Trophoblast cell (in vitro differentiated cells and primary cell): Measurements from ENCODE around the gene CPEB3.
"Not testable (repeated sequence)": the region's sequence is repeated elsewhere in the genome, so short reads cannot be mapped to it uniquely, and the experiment has no call there.

Experiments
- DNase-seq, 2 donors: peaks; one replicate each; pipeline ENCODE4 v3.0.0-alpha.2; 2016
- H2AFZ ChIP-seq: 2 replicates; pipeline ENCODE4 v1.6.1; 2013; ENCODE audit warnings: low read length, moderate library complexity, mild to moderate bottlenecking; ENCODE audit not compliant: insufficient read depth, poor library complexity
- H2AK5ac ChIP-seq: 2 replicates; pipeline ENCODE4 v1.6.1; 2013; ENCODE audit warnings: mild to moderate bottlenecking, low read length
- H2BK120ac ChIP-seq: 2 replicates; pipeline ENCODE4 v1.6.1; 2013; ENCODE audit warnings: low read length, mild to moderate bottlenecking, moderate library complexity; ENCODE audit not compliant: insufficient read depth, poor library complexity
- H2BK12ac ChIP-seq: 2 replicates; pipeline ENCODE4 v1.6.1; 2013; ENCODE audit warnings: mild to moderate bottlenecking, low read length, moderate library complexity
- H2BK5ac ChIP-seq: 2 replicates; pipeline ENCODE4 v1.6.1; 2013; ENCODE audit warnings: low read length, low read depth, moderate library complexity, mild to moderate bottlenecking; ENCODE audit not compliant: poor library complexity
- H3K14ac ChIP-seq: 2 replicates; pipeline ENCODE4 v1.6.1; 2013; ENCODE audit warnings: mild to moderate bottlenecking, low read length
- H3K18ac ChIP-seq: 2 replicates; pipeline ENCODE4 v1.6.1; 2013; ENCODE audit warnings: mild to moderate bottlenecking, low read length
- H3K23ac ChIP-seq: 2 replicates; pipeline ENCODE4 v1.6.1; 2013; ENCODE audit warnings: low read length
- H3K27ac ChIP-seq: 2 replicates; pipeline ENCODE4 v1.5.1; 2013; ENCODE audit warnings: low read depth, mild to moderate bottlenecking, inconsistent platforms, low read length, moderate library complexity
- H3K27me3 ChIP-seq: 2 replicates; pipeline ENCODE4 v1.6.1; 2013; ENCODE audit warnings: inconsistent platforms, mild to moderate bottlenecking, low read length, moderate library complexity; ENCODE audit not compliant: insufficient read depth
- H3K36me3 ChIP-seq, 2 experiments: 1 replicate in 1 of 2; 2 replicates in 1 of 2; pipeline ENCODE4 v1.6.1; 2013; ENCODE audit warnings: low read length in 2 of 2, mild to moderate bottlenecking in 2 of 2, moderate library complexity in 1 of 2; ENCODE audit not compliant: insufficient read depth in 2 of 2, control insufficient read depth in 1 of 2
- H3K4ac ChIP-seq: 2 replicates; pipeline ENCODE4 v1.6.1; 2013; ENCODE audit warnings: low read depth, mild to moderate bottlenecking, low read length, moderate library complexity
- H3K4me1 ChIP-seq, 2 experiments: 1 replicate in 1 of 2; 2 replicates in 1 of 2; pipeline ENCODE4 v1.6.1; 2013; ENCODE audit warnings: low read length in 2 of 2, mild to moderate bottlenecking in 2 of 2, moderate library complexity in 1 of 2; ENCODE audit not compliant: insufficient read depth in 2 of 2, control insufficient read depth in 1 of 2
- H3K4me2 ChIP-seq: 2 replicates; pipeline ENCODE4 v1.6.1; 2013; ENCODE audit warnings: inconsistent platforms, mild to moderate bottlenecking, low read length, moderate library complexity
- H3K4me3 ChIP-seq: 2 replicates; pipeline ENCODE4 v1.5.1; 2013; ENCODE audit warnings: mild to moderate bottlenecking, low read depth, low read length, inconsistent platforms
- H3K79me1 ChIP-seq: one replicate; pipeline ENCODE4 v1.6.1; 2013; ENCODE audit warnings: low read length
- H3K79me2 ChIP-seq: 2 replicates; pipeline ENCODE4 v1.6.1; 2013; ENCODE audit warnings: low read length, mild to moderate bottlenecking; ENCODE audit not compliant: control insufficient read depth, insufficient read depth, poor library complexity
- H3K9ac ChIP-seq: 2 replicates; pipeline ENCODE4 v1.6.1; 2013; ENCODE audit warnings: mild to moderate bottlenecking, low read length
- H3K9me3 ChIP-seq: 2 replicates; pipeline ENCODE4 v1.6.1; 2013; ENCODE audit warnings: low read depth, mild to moderate bottlenecking, control low read depth, inconsistent platforms, low read length; ENCODE audit not compliant: insufficient read depth
- H4K12ac ChIP-seq: 2 replicates; pipeline ENCODE4 v1.6.1; 2013; ENCODE audit warnings: low read depth, mild to moderate bottlenecking, low read length, moderate library complexity
- H4K8ac ChIP-seq: 2 replicates; pipeline ENCODE4 v1.6.1; 2013; ENCODE audit warnings: low read depth, mild to moderate bottlenecking, low read length, moderate library complexity
- H4K91ac ChIP-seq: one replicate; pipeline ENCODE4 v1.6.1; 2013; ENCODE audit warnings: low read depth, mild to moderate bottlenecking, low read length, moderate library complexity
- WGBS: extraction: QIAGEN DNeasy Blood & Tissue Kit; methylation state at CpG from one replicate; pipeline ENCODE4 v1.1.7; 2013; ENCODE audit warnings: missing lambda C conversion rate; ENCODE audit not compliant: insufficient read length, insufficient coverage; ENCODE audit errors: extremely low coverage; 5-methylcytosine and 5-hydroxymethylcytosine counted together

The CPEB3 gene

DNA sequence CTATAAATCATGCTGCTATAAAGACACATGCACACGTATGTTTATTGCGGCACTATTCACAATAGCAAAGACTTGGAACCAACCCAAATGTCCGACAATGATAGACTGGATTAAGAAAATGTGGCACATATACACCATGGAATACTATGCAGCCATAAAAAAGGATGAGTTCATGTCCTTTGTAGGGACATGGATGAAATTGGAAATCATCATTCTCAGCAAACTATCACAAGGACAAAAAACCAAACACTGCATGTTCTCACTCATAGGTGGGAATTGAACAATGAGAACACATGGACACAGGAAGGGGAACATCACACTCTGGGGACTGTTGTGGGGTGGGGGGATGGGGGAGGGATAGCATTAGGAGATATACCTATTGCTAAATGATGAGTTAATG is 149.7 kb downstream of the CPEB3 start:
- not testable (repeated sequence) for H4K8ac ChIP-seq, H2BK5ac ChIP-seq, H3K23ac ChIP-seq, H3K4me2 ChIP-seq, H3K4me1 ChIP-seq, H2BK120ac ChIP-seq, H3K79me2 ChIP-seq, H3K14ac ChIP-seq, H2AFZ ChIP-seq, H3K18ac ChIP-seq, H3K9ac ChIP-seq, H2AK5ac ChIP-seq, H3K36me3 ChIP-seq, H3K27me3 ChIP-seq, H4K12ac ChIP-seq, DNase-seq, H3K4ac ChIP-seq, H3K4me3 ChIP-seq, H3K79me1 ChIP-seq, H2BK12ac ChIP-seq, H3K27ac ChIP-seq, H4K91ac ChIP-seq, H3K9me3 ChIP-seq
- WGBS = no CpG with 5 or more reads among the region's 3 CpGs

DNA sequence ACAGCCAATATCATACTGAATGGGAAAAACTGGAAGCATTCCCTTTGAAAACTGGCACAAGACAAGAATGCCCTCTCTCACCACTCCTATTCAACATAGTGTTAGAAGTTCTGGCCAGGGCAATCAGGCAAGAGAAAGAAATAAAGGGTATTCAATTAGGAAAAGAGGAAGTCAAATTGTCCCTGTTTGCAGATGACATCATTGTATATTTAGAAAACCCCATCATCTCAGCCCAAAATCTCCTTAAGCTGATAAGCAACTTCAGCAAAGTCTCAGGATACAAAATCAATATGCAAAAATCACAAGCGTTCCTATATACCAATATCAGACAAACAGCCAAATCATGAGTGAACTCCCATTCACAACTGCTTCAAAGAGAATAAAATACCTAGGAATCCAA is 156.8 kb downstream of the CPEB3 start:
- not testable (repeated sequence) for H2BK5ac ChIP-seq, H2BK120ac ChIP-seq, H2AK5ac ChIP-seq, H3K9me3 ChIP-seq, H4K91ac ChIP-seq, H4K12ac ChIP-seq, H3K27me3 ChIP-seq, H3K4me2 ChIP-seq, H3K4ac ChIP-seq, H3K23ac ChIP-seq, H3K36me3 ChIP-seq, H3K79me1 ChIP-seq, H3K4me1 ChIP-seq, H2BK12ac ChIP-seq, H3K18ac ChIP-seq, H3K14ac ChIP-seq, H2AFZ ChIP-seq, H4K8ac ChIP-seq, H3K27ac ChIP-seq, H3K4me3 ChIP-seq, H3K9ac ChIP-seq, H3K79me2 ChIP-seq, DNase-seq
- no CpG with 5 or more reads among the region's 1 CpG for WGBS

DNA sequence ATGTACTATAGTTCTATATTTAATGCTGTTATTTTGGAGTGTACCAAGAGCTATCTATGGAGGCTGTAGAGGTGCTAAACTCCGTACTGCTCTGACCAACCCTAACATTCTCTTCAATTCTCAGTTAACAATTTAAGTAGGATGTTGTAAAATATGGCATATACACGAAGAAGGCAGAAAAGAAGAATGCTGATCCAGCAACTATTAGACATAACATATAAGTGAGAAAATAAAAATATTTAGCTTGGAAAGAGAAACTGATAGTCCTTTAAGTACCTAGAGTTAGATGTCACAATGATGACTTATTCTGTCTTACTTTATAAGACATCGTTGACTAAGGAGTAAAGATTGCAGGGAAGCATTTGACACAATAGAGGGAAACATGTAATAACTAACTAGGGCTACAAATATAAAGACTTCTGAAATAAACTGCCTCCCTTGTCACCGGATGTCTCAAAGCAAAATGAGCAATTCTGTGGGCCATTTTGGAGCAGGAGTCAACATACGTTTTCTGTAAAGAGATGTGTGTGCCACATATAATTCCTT is 159.5 kb downstream of the CPEB3 start:
- H3K27ac ChIP-seq = no peak overlapping the region

DNA sequence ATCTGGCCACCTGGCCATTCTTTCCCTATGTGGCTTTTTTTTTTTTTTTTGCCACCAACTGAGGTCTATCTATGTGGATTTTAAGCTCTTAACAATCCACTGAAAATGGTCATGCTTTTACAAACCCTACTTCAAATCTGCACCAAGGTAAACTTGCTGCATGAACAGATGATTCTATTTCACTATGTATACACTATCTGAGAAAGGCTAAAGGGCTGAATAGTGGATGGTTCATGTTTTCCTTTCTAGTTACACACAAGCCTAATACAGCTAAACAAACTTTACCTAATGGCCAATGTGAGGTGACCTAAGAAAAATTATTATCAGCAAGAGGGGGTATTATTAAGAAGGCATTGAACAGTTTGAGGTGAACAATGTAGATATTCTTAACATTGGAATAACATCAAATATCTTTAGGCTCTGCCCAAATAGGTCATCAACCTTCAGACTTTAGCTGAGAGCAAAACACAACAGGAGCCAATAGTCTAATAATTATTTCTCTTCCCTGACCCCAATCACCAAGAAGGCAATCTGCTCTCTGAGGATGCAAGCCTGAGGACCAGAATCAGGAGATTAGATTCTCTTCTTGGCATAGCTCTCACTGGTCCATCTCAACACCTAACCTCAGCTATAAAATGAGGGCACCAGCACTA is 160.1 kb downstream of the CPEB3 start:
- DNase-seq = no peak
- H3K4me1 ChIP-seq = no peaks in the 10 kb centered on the region
- H3K27me3 ChIP-seq = no peaks in the 10 kb centered on the region
- no peak overlapping the region for H2BK5ac ChIP-seq
- no peak overlapping the region for H4K8ac ChIP-seq
- H3K4me2 ChIP-seq = no peak overlapping the region
- H2AFZ ChIP-seq = no peak overlapping the region
- H3K4ac ChIP-seq = no peak overlapping the region
- H3K9me3 ChIP-seq = no peaks in the 10 kb centered on the region
- no peak overlapping the region for H2BK12ac ChIP-seq
- H4K12ac ChIP-seq = no peak overlapping the region
- H4K91ac ChIP-seq = no peak overlapping the region
- H3K4me3 ChIP-seq = no peak overlapping the region
- H3K79me1 ChIP-seq = no peaks in the 10 kb centered on the region
- no peak overlapping the region for H3K18ac ChIP-seq
- no peaks in the 10 kb centered on the region for H3K79me2 ChIP-seq
- H3K14ac ChIP-seq = no peak overlapping the region
- H2BK120ac ChIP-seq = no peak overlapping the region
- H2AK5ac ChIP-seq = no peak overlapping the region
- no peaks in the 10 kb centered on the region for H3K36me3 ChIP-seq
- no peak overlapping the region for H3K9ac ChIP-seq
- no peak overlapping the region for H3K27ac ChIP-seq
- H3K23ac ChIP-seq = no peak overlapping the region

More for the DNA sequence above, 159.5 kb downstream of the CPEB3 start:
- no peak overlapping the region for H2AFZ ChIP-seq
- no peaks in the 10 kb centered on the region for H3K27me3 ChIP-seq
- no peak overlapping the region for H3K4ac ChIP-seq
- no peak overlapping the region for H4K12ac ChIP-seq
- H3K9ac ChIP-seq = no peak overlapping the region
- no peak overlapping the region for H3K4me3 ChIP-seq
- H3K14ac ChIP-seq = no peak overlapping the region
- H2BK12ac ChIP-seq = no peak overlapping the region
- H2BK120ac ChIP-seq = no peak overlapping the region
- H3K23ac ChIP-seq = no peak overlapping the region
- no peak overlapping the region for H4K91ac ChIP-seq
- no peaks in the 10 kb centered on the region for H3K9me3 ChIP-seq
- no peak for DNase-seq
- no peak overlapping the region for H2BK5ac ChIP-seq
- no peak overlapping the region for H4K8ac ChIP-seq
- no peaks in the 10 kb centered on the region for H3K36me3 ChIP-seq
- no peak overlapping the region for H3K4me2 ChIP-seq
- H2AK5ac ChIP-seq = no peak overlapping the region
- no peaks in the 10 kb centered on the region for H3K79me1 ChIP-seq
- no peaks in the 10 kb centered on the region for H3K79me2 ChIP-seq
- no peak overlapping the region for H3K18ac ChIP-seq
- no CpG with 5 or more reads among the region's 5 CpGs for WGBS
- H3K4me1 ChIP-seq = no peaks in the 10 kb centered on the region
